GM12891 (cell line): ENCODE results near the gene COQ5.

Experiments
- PAX5 ChIP-seq: IDR thresholded peaks from 2 replicates; pipeline ENCODE4 v1.6.1; 2011; ENCODE audit warnings: low read length, moderate library complexity, mild to moderate bottlenecking; ENCODE audit not compliant: insufficient read depth, severe bottlenecking
- POLR2A ChIP-seq: IDR thresholded peaks from 2 replicates; pipeline ENCODE4 v1.6.1; 2011; ENCODE audit warnings: low read depth, low read length, control low read depth
- POLR2AphosphoS5 ChIP-seq: IDR thresholded peaks from 2 replicates; pipeline ENCODE4 v1.6.1; 2011; ENCODE audit warnings: low read depth, low read length, control low read depth
- POU2F2 ChIP-seq: IDR thresholded peaks from 2 replicates; pipeline ENCODE4 v1.6.1; 2011; ENCODE audit warnings: low read depth, mild to moderate bottlenecking, control low read depth, low read length, moderate library complexity
- SPI1 ChIP-seq: IDR thresholded peaks from 2 replicates; pipeline ENCODE4 v1.6.1; 2011; ENCODE audit warnings: low read depth, low read length, control low read depth
- TAF1 ChIP-seq: IDR thresholded peaks from 2 replicates; pipeline ENCODE4 v1.6.1; 2011; ENCODE audit warnings: low read depth, low read length, control low read depth

DNA sequence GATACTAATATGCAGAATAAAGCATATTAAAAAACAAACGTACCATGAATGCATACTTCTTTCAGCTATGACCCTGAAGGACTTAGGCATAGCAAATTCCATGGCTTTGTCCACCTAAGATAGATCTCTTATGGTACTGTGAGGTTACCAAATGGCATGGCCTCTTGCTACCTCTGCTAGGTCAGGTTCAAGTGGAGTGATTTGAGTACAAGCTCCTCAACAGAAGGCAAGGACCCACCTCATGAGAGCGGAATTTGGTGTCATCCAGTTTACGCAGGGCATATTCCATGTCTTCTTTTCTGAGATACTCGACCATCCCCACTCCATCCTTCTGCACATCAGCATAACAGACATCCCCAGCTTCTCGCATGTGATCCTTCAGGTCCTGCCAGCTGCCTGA lies 65.2 kb downstream of the COQ5 start:
- no peak for TF ChIP-seq SPI1
- TF ChIP-seq TAF1, result no peak
- TF ChIP-seq POLR2A, result no peak
- TF ChIP-seq POLR2AphosphoS5, result no peak
- no peak for TF ChIP-seq POU2F2
- no peak for TF ChIP-seq PAX5
